HG03159 (cell line): Measurements from ENCODE around the gene BEND6.
"Not testable (repeated sequence)": the region's sequence is repeated elsewhere in the genome, so short reads cannot be mapped to it uniquely, and the experiment has no call there.

Experiments used
- ATAC-seq: cut with Tn5 transposase; IDR thresholded peaks from one replicate; pipeline ENCODE4 v1.9.1; 2021; ENCODE audit warnings: mild to moderate bottlenecking, moderate library complexity; ENCODE audit not compliant: unreplicated experiment

BEND6 gene

GRCh38 chr6:57026001-57026400 is 71.1 kb downstream of the BEND6 start:
- ATAC-seq, result no peak

GRCh38 chr6:57027301-57027700 is 72.4 kb downstream of the BEND6 start:
- no peak for ATAC-seq

GRCh38 chr6:57029213-57029612 is 74.3 kb downstream of the BEND6 start:
- no peak for ATAC-seq

DNA sequence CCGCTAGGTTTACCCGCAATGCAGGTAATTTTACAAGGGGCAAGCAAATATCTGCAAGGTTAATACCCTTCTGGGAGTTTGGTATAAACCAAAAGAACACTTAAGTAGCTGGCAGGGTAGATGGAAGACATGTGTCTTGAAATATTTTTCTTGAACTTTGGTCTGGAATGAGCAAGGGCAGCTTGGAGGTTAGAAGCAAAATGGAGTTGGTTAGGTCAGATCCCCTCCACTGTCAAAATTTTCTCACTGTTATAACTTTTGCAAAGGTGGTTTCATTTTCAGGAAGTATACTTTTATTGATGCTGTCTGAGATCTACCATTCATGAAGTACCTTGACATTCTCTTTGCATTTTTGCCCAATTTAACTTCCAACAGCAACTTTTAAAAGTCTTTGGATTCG is 78.3 kb downstream of the BEND6 start:
- no peak for ATAC-seq

- ATAC-seq, result no peak
These were observed 80.6 kb downstream of the BEND6 start for GRCh38 chr6:57035549-57035948.

DNA sequence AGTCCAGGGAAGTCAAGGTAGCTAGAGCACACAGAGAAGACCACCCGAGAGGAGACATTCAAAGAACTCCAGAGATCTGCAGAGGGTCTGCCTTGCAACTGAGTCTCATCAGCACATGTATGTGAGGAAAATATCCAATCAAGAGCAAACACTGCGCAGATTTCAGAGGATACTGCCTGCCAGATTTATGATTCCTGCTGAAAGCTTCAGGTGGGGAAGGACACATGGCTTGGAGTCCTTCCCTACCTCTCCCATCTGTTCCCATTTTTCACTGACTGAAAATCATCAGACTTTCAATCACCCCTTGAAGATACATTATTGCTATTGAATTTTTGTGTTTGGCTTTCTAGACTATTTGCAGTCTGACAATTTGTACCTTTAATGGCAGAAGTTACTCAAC is 84.0 kb downstream of the BEND6 start:
- ATAC-seq, result no peak

DNA sequence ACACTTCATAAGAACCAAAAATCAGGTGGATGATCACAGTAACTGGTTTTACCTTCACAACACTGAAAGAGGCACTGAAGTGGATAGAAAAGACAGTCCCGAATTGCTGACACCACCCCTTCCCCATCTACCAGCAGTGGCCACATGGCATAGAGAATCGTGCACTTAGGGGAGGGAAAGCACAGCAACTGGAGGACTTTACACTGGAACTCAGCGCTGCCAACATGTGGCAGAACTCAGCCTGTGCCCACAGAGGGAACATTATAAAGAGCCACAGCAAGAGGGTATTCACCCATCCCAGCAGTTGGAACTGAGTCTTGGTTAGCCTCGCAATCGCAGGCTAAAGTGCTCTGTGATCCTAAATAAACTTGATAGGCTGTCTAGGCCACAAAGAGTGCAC is 85.1 kb downstream of the BEND6 start:
- ATAC-seq, result no peak

DNA sequence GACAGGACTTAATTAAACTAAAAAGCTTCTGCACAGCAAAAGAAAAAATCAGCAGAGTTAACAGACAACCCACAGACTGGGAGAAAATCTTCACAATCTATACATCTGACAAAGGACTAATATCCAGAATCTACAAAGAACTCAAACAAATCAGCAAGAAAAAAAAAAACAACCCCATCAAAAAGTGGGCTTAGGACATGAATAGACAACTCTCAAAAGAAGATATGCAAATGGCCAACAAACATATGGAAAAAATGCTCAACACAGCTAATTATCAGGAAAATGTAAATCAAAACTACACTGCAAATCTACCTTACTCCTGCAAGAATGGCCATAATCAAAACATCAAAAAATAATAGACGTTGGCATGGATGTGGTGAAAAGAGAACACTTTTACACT is 89.2 kb downstream of the BEND6 start:
- not testable (repeated sequence) for ATAC-seq

GRCh38 chr6:57044568-57044967 is 89.7 kb downstream of the BEND6 start:
- no peak for ATAC-seq

- ATAC-seq, result peak; percentile 97
These were observed 91.7 kb downstream of the BEND6 start, which contains the start of gene KIAA1586 for GRCh38 chr6:57046332-57047256. Gene KIAA1586, plus strand, starts transcription at chr6:57046693. Its CDS starts 63 bp downstream, at chr6:57046756.

GRCh38 chr6:57047257-57047585 is 92.3 kb downstream of the BEND6 start:
- peak; percentile 30 for ATAC-seq

DNA sequence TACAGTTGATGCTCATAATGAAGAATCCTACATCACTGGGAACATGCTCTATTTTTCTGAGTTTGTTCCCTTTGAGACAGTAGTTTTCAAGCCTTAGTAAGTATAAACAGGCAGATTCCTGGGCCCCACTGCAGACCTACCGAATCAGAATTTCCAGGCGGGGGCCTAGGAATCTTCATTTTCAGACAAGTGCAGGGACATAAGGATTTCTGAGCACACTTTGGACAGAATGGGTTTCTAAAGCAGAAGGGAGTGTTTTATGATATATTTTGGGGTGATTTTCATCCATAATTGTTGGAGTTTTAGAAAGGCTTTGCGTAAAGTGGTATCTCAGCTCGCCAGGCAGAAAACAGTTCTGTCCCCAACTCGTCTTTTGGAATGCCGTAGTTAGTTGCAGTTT is 93.0 kb downstream of the BEND6 start:
- not testable (repeated sequence) for ATAC-seq

DNA sequence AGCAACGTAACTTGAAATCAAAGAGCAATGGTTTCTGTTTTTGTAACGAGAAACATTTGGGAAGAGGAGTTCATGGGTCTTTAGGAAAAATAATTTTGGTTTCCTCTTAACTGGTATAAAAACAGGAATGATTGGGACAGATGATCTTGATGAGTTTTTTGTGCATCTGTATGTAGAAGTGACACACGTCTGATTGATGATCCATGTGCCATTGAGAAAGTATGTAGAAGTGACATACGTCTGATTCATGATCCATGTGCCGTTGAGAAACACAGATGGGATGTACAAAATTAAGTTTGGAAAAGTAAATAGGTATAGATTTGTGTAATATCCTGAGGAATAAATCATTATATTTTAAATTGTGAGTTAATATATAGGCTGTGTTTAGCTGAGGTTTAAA is 93.7 kb downstream of the BEND6 start:
- ATAC-seq, result no peak

DNA sequence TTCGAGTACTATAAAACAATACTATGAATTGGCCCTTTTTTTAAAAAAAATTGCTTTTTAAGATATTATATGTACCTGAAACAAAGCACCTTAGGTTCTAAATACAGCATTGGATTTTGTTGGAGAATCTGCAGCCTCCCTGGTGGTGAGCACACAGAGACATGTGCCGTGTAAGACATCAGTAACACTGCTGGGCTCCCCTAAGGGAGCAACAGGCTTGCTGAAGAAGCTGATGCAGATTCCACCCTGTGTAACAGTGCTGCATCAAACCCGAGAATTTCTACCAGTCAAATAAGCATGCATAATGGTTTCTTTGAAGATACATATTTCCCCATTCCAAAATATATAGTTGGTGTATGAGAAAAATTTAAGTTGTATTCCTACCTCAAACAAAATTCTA is 108.9 kb downstream of the BEND6 start:
- ATAC-seq, result no peak

DNA sequence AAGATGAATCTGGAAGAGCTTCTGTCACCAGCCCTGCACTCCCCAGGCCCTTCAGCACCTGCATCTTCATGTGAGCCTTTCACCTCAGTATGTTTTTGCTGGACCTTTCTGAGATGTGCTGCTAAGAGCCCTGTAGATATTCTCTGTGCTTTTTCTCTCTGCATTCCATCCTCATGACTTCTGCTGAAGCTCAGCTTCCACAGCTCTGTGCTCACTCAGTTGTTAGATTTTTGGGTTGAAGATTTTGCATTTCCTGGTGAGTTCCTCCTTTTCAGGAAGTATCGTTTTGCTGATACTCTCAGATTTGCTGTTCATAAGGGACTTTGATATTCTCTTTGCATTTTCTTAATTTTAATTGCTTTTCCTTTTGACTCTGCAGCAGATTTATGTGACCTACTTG is 109.9 kb downstream of the BEND6 start:
- ATAC-seq, result no peak

GRCh38 chr6:57068061-57068460 is 113.2 kb downstream of the BEND6 start:
- ATAC-seq, result no peak

DNA sequence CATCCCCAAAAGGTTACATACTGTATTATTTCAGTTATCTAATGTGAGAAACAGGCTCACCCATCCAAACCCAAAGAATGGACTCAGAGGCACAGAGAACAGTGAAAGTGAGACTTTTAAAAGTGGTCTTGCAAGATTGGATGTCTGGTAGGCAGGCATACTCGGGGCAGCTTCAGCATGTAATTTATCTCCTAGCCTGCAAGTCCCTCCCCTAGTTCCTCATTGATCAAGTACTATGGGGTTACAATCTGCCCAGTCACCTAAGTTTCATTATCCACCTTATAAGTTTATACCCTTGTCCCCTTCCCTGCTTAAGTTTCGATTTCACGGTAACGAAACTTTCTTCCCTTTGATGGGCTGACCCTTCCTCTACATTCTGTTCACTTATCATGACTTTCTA is 114.3 kb downstream of the BEND6 start:
- ATAC-seq, result no peak

DNA sequence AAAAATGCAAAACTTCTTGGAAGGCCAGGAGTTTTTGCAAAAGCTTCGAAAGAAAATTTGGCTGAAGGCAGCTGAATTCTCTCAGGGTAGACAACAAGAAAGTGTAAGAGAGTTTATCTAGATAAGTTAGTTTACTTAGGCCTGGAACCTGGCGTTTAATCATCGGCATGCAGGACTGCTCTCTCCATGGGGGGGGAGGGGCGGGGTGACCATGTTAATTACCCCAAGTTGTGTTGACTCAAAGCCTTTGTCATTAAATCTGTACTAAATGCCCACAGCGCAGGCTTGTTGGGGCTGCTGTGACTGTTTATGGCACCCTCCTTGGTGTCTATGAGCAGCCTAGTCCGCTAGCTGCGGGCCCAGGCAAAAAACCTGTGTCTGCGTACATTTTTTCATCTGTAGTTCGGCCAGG is 115.0 kb downstream of the BEND6 start:
- ATAC-seq, result no peak

DNA sequence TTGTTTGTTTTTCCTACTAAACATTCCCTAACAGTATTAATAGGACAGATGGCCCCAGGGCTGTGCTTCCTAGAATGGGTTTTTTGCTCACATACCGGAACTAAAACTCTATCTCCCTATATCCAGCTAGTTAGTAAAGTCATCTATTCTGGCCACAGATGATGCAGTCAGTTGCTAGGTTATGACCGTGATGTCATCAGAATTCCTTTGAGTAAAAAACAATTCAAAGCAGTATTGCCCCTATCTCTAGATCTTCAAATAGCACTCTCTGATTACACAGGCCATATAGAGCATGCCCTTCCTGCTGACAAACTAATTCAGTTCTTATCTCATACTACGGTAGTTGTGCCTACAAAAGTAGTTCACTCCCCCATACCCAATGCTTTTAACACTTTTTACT is 117.2 kb downstream of the BEND6 start:
- ATAC-seq, result no peak

DNA sequence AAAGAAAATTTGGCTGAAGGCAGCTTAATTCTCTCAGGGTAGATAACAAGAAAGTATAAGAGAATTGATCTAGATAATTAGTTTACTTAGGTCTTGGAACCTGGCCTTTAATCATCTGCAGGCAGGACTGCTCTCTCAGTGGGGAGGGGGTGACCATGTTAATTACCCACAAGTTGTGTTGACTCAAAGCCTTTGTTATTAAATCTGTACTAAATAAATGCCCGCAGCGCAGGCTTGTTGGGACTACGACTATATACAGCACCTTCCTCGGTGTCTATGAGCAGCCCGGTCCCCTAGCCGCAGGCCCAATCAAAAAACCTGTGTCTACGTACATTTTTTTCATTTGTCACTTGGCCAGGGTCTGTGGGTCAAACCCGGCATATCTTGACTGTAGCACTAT is 119.5 kb downstream of the BEND6 start:
- no peak for ATAC-seq

- no peak for ATAC-seq
These were observed 120.2 kb downstream of the BEND6 start for GRCh38 chr6:57075092-57075491.
